HG02981 (cell line): ENCODE measurements around the gene SGCD.

Source experiments
- ATAC-seq: cut with Tn5 transposase; IDR thresholded peaks from one replicate; pipeline ENCODE4 v1.9.1; 2021; ENCODE audit warnings: mild to moderate bottlenecking, moderate library complexity; ENCODE audit not compliant: unreplicated experiment

SGCD gene

DNA sequence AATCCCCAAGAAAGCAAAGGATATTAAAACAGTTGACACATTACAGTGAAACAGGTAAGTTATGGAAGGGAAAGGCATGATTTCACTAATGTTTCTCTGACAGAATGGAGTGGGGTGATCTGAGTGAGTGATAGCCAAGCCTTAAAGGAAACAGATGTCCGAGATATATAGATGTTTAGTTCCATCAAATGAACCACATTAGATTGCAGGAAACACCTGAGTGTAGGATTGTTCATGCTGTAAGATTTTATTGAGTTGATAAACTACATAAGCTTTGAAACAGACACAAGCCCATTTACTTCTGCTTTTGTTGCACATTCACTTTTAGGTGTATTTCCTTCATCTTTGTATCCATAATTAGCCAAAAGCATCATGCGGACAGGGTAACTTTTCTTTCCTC is 356.0 kb downstream of the SGCD start:
- no peak for ATAC-seq

DNA sequence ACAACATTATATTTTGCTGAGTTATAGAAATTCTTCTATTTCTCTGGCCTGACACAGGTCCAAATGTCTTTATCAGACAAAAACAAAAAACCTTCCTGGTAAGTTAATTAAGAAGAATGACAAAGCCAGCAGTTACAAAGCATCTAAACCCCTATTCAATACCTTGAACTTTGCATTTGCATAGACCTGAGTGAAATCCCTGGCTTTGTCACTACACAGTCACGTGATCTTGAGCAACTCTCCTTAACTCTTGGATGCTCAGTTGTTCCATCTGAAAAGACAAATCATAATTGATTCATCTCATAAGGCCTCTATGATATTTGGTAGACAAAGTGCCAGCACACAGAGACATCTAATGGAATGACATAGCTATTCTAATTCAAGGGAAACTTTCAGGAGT is 356.5 kb downstream of the SGCD start:
- ATAC-seq = no peak

DNA sequence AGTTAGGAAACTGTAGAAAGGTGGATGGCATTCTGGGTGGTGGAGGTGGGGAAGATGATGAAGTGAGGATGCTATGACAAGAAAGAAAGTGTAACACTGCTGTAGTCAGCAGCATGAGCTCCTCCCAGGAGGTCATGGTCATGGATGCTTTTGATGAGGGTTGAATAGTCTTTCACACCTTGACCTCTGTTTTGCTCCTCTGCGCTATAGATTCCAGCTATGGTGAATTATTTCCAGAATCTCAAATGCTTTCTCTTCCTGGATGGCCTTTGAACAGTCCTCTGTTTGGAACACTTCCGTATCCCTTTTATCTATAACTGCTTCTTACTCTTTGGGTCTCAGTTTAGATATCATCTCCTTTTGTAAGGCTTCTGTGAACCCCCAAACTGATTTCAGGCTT is 357.3 kb downstream of the SGCD start:
- no peak for ATAC-seq

DNA sequence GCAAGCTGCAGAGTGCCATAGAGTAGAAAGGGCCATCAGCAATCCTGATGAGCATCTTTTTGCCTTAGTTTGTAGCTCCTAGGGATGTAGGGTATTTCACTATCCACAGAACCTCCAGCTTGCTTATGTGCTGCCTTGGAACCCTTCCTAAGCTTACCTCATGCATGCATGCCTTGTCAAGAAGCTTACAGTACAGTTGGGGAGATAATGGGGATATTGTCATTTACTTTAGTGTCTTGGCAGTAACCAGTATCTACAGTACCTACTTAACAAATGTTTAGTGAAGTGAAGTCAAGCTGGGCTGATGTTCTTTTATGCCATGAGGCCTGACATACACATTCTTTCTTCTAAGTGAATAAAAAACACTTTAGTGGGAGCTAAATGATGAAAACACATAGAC is 358.5 kb downstream of the SGCD start:
- ATAC-seq = no peak

DNA sequence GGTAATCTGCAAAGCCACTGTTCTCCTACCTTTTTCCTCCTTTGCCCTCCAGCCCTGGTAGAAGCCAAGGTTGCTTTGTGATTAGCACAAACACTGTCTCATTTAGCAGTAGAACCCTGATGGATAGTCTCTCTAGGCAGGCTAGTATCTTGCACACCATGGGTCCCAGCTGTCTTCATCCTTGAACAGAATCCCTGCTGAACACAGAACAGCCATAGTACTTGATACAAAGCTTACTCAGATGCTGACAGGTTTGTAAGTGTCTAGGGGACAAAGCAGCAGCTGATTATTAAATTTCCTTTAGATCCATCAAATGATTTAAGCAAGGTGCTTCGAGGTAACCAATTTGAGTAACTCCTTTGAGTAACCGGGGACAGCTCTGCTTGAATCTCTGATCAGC is 359.4 kb downstream of the SGCD start:
- ATAC-seq = no peak

DNA sequence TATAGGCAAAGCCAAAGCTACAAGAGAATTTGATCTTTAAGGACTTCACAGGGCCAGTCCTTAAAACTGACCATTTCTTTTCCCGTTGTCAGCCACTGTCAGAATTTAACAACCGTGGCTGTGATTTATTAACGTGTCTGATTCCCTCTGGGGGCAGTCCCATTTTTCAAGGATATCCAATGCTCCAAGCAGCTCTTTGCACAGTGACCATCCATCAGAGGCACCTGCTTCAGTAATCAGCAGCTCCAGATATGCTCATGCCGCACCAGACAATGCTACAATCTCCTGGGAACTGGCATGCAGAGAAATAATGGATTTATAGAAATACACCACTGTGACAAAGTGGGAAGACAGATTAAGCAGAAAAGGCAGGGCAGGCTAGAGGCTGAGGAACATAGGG is 359.8 kb downstream of the SGCD start:
- ATAC-seq = no peak

DNA sequence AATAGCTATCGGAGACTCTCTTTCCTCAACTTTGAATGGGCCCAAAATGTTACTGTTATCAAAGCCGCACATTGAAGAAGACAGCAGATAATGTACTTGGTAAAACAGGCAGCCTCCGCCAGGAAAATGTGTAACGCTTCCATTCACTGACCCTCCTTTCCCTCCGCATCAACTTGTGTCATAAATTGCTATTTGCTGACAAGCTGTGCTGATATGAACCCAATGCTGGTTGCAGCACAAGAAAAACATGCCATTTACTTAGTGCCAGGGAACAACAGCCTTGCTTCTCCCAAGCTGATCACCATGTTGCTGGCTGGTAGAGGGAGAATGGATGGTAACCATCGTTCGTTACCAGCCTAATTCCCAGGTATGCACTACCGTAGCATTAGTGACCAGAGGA is 360.6 kb downstream of the SGCD start:
- ATAC-seq = no peak

DNA sequence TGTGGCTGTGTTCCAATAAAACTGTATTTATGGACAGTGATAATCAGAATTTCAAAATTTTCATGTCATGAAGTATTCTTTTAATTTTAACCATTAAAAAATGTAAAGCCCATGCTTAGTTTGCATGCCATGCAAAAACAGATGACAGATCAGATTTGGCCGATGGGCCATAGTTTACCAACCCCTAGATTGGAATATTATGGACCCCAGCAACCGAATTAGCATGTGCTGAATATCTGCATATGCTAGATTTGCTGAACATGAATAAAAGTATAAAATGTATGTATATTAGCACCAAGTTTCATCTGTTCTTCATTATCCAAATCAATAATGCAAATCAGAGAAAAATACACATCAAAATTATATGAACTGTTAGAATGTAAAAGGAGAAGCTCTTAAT is 364.6 kb downstream of the SGCD start:
- no peak for ATAC-seq

DNA sequence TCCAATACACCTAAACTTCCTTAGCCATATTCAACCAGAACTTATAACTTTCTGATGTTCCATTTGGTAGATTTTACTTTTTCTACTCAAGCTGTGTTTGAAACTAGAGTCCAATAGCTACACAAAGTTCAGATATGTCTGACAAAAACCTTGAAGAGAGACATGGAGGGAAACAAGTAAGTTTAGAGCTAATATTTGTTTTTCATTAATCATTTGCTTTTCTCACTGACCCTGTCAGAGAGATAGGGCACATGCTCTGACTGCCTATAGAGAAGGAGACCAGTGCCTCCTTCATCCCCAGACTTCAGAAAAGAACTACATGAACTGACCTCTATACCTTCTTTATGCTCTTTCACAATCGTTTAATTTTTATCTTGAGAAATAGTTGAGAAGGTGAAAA is 366.1 kb downstream of the SGCD start:
- no peak for ATAC-seq

DNA sequence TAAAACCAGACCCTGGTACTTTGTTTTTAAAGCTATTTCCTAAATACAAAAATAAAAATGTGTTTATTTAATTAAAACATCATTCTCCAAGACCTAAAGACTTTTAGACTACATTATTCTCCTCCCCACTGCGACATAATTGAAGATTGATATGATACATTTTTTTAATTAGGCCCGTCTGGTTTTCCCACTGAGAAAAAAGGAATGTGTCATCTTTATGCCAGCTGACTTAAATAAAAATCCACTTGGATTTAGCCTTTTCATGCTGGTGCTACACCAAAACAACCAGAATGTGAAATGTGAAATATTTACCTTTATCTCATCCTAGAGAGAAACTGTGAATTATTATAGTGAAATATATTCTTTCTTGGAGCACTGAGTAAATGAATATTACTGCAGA is 367.6 kb downstream of the SGCD start:
- ATAC-seq = no peak

DNA sequence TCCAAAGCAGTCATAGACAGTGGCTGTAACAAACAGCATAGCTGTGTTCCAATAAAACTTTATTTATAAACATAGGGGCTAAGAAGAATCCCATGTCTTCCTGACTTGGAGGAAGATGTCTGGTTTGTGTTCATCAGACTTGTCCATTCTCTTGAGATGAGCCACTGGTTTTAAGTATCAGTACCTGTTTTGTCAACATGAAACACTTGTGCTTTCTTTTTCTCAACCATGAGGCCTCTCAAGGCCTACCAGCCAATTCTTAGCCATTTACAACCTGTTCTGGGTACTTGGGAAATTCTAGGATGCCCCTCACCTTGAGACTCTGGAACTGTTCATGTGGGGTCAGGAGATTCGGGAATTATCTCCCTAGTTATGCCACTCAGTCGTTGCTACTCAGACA is 368.8 kb downstream of the SGCD start:
- ATAC-seq = no peak

DNA sequence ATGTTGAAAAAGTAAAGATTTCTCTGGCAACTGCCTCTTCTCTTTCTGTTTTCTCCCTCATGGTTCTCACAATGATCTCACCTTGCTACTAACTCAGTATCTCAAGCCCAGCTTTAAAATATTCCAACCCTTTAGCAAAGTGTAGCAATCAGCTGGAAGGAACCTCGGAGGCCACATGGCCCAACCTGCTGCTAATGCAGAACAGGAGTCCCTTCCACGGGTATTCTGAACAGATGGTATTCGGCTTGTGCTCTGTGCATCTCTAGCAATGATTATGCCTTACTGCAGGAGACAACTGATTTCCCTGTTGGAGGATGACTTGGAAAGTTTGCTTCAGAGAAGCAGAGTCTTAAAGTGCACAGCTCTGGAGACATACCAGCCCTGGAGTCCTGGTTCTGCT is 371.4 kb downstream of the SGCD start:
- no peak for ATAC-seq

DNA sequence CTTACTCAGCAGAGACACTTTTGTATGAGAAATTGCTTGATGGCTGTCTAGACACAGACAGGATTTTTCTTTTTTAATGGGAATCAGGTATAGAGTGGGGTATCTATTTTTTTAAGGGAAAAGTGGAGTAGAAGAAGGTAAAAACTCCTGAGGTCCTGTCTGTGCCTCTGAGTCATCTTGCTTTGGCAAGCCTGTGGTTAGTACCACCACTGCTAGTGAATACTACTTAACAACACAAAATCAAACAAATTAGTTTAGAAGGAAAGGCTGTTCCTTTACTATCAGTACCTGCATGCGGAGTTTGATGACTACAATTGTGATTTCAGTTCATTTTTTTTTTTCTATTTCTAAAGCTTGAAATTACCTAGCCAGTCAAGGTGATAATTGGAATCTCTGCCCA is 372.2 kb downstream of the SGCD start:
- no peak for ATAC-seq

DNA sequence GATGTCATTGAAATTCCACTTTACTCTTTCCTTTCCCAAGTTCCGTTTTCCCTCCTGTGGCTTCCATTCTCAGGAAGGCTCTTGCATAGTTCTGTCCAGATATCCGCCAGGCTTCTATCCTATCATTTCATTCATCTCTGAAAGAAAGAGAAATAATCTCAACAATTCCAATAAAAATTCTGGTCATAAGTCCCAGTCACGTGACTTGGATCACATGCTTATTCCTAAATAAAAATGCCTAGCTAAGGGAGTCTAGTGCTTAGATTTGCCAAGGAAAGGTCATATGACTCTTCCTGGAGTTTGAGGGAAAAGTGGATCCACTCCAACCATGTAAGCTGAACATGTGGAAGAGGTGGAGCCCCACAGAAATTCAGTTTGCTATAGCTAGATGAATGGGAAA is 377.2 kb downstream of the SGCD start:
- ATAC-seq = no peak

DNA sequence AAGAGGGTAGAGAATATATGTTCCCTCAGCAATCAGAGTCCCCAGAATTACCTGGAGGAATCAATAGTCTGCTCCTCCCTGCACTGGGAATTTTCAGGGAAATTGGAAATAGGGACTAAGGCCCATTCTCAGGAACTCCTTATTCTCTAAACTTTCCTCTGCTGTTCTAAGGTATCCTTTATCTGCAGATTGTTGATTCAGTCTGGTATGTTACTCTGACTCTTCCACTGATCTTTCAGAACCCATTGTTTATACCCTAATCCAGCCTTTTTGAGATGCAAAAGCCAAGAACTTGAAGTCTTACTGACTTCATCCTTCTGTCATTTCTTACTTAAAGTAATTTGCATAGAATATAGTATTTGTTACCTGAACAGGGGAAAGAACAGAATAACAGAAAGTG is 379.7 kb downstream of the SGCD start:
- ATAC-seq = no peak

DNA sequence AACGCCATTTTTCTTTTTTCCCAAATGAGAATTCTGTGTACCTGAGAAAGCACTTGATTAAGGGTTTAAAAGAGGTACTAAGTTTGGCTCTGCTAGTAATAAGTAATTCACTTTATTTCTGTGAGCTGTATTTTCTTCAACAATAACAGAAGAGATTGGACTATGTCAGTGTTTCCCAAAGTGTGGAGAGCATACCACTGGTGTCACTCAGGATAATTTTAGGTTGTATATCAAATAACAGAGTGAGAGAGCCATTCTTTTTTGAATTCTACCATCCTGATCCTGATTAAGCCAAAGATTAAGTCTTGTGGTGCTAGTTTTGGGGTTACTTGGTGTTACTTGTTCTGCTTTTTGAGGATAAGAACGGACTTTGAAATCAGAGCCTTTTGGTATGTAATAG is 380.8 kb downstream of the SGCD start:
- ATAC-seq = no peak

DNA sequence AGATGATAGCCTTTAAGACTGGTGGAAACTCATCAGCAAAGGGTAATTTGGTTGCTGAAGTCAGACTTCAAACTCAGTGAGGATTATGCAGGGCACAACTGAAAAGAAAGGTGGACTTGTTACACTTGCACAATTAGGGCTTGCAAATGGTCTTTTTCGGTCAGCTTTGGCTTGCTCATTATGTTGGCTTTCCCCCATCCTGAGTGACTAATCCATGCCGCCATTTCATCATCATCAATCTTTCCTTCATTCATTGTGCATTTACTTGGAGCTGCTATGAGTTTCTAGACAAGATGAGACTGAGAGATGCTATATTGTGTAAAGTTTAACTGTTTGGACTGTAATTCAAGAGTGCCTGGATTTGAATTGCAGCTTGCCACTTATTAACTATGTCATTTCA is 388.3 kb downstream of the SGCD start:
- ATAC-seq = no peak

DNA sequence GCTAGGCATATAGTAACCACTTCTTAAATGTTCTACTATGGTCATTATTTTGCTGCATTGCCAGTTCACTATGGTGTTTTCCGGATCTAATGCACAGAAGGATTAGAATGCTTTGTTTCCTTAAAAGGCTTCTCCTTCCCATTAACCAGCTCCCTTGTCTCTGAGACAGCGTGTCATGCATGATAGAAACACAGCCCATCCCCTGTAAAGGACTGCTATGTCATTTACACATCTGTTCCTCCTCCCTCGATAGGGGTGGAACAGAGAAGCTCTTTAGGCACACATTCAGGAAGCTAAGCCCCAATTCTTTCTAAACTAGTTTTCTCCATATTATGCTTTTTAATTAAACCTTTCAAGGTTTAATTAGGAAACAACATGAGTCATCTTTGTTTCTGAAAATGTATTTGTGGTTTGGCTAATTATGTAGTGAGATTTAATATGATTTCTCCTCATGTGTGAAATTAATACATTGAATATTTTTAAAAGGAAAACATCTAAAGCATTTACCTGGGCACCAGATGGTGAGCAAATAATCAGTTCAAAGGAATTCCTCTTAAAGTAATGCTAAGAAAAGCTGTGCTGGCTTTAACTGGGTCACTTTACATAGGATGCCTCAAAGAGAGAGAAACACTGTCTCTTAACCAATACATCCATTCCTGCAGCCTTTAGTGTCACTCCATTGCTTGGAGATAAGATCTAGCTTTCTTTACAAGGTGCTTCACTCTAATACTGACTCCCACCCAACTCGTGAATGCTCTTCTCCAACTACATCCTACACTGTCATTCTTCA is 389.8 kb downstream of the SGCD start:
- no peak for ATAC-seq

DNA sequence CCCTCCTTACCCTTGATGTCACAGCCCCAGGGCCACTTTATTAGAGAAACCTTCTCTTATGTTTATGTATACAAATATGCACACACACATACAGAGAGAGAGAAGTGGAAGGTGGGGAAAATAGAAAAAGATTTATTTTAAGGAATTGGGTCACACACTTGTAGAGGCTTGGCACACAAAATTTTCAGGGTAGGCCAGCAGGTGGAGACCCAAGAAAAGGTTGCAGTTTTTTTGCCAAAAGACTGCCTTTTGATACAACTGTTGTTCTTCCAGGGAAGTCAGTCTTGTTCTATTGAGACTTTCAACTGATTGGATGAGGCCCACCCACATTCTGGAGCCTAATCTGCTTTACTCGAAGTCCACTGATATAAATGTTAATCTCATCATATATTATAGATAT is 392.0 kb downstream of the SGCD start:
- no peak for ATAC-seq

DNA sequence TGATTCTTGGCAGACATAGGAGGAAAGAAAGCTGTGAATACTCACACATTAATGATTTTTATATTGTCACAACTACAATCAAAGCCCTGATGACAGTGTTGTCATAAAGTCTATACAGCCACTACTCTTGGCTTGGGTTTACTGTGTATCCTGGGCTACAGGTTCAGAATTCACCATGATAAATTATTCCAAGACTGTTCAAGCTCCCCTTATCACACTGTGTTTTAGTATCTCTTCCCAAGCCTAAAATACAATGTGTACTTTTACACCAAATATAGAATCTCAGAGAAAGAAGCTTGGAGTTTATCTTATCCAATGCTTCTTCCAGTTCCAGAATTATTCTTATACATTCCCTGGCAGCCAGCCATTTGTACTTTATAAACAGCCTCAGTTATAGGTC is 395.4 kb downstream of the SGCD start:
- no peak for ATAC-seq

DNA sequence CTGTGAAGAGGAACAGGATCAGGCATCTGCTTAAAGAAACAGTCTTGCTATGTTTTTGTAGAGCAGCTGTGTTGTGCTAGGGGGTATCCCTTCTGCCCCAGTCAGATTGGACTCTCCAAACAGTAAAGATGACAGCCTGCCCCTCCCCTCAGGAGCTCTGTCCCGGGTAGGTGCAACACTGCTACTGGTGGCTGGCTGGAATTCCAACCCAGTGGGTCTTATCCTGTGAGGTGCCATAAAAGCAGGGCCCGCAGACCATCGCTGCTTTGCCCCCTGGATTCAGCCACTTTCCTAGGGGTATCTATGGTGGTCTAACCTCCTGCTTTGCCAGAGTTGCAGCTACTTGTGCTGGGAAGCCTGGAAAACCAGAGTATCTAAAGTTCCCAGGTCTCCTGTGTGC is 408.5 kb downstream of the SGCD start:
- ATAC-seq = no peak

DNA sequence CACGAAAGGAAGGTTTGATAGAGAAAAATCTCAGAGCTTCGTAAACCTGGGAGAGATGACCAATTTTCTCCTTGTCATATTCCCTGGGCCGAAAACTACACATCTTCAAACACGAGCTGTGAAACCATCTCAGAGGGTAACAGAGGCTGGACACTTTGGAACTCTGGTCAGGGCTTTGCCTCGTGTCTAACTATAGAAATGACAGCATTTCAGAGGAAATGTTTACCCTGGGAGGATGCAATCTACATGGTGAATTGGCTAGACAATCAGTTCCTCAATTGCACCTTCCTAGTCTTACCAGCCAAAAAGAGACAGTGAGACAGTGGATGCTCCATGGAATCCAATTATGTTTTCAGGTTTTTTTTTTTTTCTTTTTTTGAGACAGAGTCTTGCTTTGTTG is 414.6 kb downstream of the SGCD start:
- ATAC-seq = no peak

DNA sequence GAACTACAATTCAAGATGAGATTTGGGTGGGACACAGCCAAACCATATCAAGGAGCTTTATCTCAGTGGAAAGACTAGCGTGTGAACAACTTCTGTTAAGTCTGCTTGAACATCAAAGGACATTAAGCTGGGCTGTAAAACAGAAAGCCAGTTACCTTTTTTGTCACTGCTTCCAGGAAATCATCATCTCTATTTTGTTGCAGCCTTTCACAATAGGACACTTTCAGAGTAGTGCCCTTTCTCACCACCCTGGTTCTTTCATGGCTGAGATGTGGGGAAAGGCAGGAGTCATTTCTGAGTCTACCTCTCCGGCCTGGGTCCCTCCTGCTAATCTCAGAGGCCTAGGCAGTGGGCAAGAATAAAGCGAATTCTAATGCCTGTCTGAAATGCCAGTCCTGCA is 426.9 kb downstream of the SGCD start:
- no peak for ATAC-seq
